GM21367 (cell line): ENCODE measurements around the gene CFHR1.

ENCODE experiments used
- ATAC-seq: cut with Tn5 transposase; IDR thresholded peaks from one replicate; pipeline ENCODE4 v1.9.1; 2021; ENCODE audit not compliant: unreplicated experiment

The CFHR1 gene

GRCh38 chr1:196875935-196876334, 56.4 kb downstream of the CFHR1 start:
- ATAC-seq: no peak

GRCh38 chr1:196877964-196878363, 58.4 kb downstream of the CFHR1 start:
- no peak for ATAC-seq
